C4-2B (cell line): ENCODE results near the gene CD47.

Experiments used
- ZFX ChIP-seq: fragments of 450-650 bp; IDR thresholded peaks from 2 replicates; pipeline ENCODE4 v1.6.1; 2017
- TF ChIP-seq, protein P1 (sequence below): fragments of 450-650 bp; conservative IDR thresholded peaks from 2 replicates; pipeline ENCODE4 v1.5.1; 2017; ENCODE audit warnings: mild to moderate bottlenecking

DNA sequence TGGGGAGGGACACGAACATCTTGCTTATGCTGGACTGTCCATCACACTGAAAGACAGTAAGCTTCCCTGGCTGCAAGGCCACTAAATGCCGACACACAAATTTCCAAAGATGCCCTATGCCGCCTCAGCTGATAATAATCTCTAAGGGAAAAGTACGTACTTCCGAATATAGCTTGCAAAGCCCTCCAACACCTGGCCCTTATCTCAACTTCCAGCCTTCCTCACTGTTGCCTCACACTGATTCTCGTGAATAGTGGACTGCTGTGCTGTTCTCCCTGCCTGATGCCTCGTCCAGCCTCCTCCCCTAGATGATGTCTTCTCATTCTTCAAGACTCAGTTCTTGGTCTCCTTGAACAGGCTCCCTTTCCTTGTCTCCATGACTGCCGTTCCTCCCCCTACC is 72.3 kb downstream of the CD47 start:
- TF ChIP-seq, protein P1, sequence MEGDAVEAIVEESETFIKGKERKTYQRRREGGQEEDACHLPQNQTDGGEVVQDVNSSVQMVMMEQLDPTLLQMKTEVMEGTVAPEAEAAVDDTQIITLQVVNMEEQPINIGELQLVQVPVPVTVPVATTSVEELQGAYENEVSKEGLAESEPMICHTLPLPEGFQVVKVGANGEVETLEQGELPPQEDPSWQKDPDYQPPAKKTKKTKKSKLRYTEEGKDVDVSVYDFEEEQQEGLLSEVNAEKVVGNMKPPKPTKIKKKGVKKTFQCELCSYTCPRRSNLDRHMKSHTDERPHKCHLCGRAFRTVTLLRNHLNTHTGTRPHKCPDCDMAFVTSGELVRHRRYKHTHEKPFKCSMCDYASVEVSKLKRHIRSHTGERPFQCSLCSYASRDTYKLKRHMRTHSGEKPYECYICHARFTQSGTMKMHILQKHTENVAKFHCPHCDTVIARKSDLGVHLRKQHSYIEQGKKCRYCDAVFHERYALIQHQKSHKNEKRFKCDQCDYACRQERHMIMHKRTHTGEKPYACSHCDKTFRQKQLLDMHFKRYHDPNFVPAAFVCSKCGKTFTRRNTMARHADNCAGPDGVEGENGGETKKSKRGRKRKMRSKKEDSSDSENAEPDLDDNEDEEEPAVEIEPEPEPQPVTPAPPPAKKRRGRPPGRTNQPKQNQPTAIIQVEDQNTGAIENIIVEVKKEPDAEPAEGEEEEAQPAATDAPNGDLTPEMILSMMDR: no peak
- TF ChIP-seq ZFX: no peak
